ENCODE measurements around the gene INHBA. TPM values are rescaled to one million over a fixed set of nuclear protein-coding genes. Genes with fewer than 3 reads are reported as not detected.

INHBA gene
- total RNA-seq, 2 experiments from 2014 or later: not detected

GRCh38 chr7:41641665-41642014 is 61.2 kb downstream of the INHBA start:
- DNase-seq: no peak

GRCh38 chr7:41641011-41641664 is 61.8 kb downstream of the INHBA start:
- no peak for ATAC-seq
- no peaks in the 10 kb centered on the region for H3K36me3 Mint-ChIP-seq (ENCODE audit: low read depth)
- DNase-seq: no peak
- CTCF ChIA-PET: no interaction called here
- no peaks in the 10 kb centered on the region for H3K27me3 Mint-ChIP-seq
- H3K4me1 Mint-ChIP-seq (ENCODE audit: low read depth): no peaks in the 10 kb centered on the region
- intact Hi-C loops (cut with micrococcal nuclease): no loop called here
- POLR2A ChIA-PET: no interaction called here
- no peak for TF ChIP-seq CTCF (IDR thresholded peaks at IDR 0.05)
- no peak overlapping the region for H3K4me3 Mint-ChIP-seq
- H3K9me3 Mint-ChIP-seq: peaks cover 2% of the 10 kb centered on the region
- no peak overlapping the region for H3K27ac Mint-ChIP-seq

More at GRCh38 chr7:41641665-41642014, 61.2 kb downstream of the INHBA start:
- peaks cover 2% of the 10 kb centered on the region for H3K9me3 Mint-ChIP-seq
- no peak for TF ChIP-seq CTCF (IDR thresholded peaks at IDR 0.05)
- ChIA-PET CTCF (no interaction called here), POLR2A (no interaction called here)
- H3K36me3 Mint-ChIP-seq (ENCODE audit: low read depth): no peaks in the 10 kb centered on the region
- intact Hi-C loops (cut with micrococcal nuclease): no loop called here
- no peaks in the 10 kb centered on the region for H3K4me1 Mint-ChIP-seq (ENCODE audit: low read depth)
- no peaks in the 10 kb centered on the region for H3K27me3 Mint-ChIP-seq
- no peak overlapping the region for H3K27ac Mint-ChIP-seq
- no peak overlapping the region for H3K4me3 Mint-ChIP-seq
- ATAC-seq: no peak

- Mint-ChIP-seq H3K4me1 (ENCODE audit: low read depth) (no peaks in the 10 kb centered on the region), H3K36me3 (ENCODE audit: low read depth) (no peaks in the 10 kb centered on the region), H3K4me3 (no peak overlapping the region), H3K27ac (no peak overlapping the region), H3K9me3 (peaks cover 2% of the 10 kb centered on the region), H3K27me3 (no peaks in the 10 kb centered on the region)
- ChIA-PET CTCF (no interaction called here), POLR2A (no interaction called here)
- ATAC-seq (no peak), DNase-seq (no peak)
- intact Hi-C loops (cut with micrococcal nuclease): no loop called here
- TF ChIP-seq CTCF (IDR thresholded peaks at IDR 0.05): no peak
Measured at GRCh38 chr7:41640487-41640886, 62.4 kb downstream of the INHBA start.

- ATAC-seq (no peak), DNase-seq (no peak)
- H3K27me3 Mint-ChIP-seq: no peaks in the 10 kb centered on the region
- TF ChIP-seq CTCF (IDR thresholded peaks at IDR 0.05): no peak
- H3K4me1 Mint-ChIP-seq (ENCODE audit: low read depth): no peaks in the 10 kb centered on the region
- H3K4me3 Mint-ChIP-seq: no peak overlapping the region
- ChIA-PET POLR2A (no interaction called here), CTCF (no interaction called here)
- no peaks in the 10 kb centered on the region for H3K9me3 Mint-ChIP-seq
- H3K36me3 Mint-ChIP-seq (ENCODE audit: low read depth): no peaks in the 10 kb centered on the region
- no peak overlapping the region for H3K27ac Mint-ChIP-seq
- intact Hi-C loops (cut with micrococcal nuclease): no loop called here
Measured at GRCh38 chr7:41637049-41637448, 65.8 kb downstream of the INHBA start.
